ENCODE data around the gene PRAMEF20.
"Not testable (repeated sequence)": the region's sequence is repeated elsewhere in the genome, so short reads cannot be mapped to it uniquely, and the experiment has no call there.

Gene PRAMEF20

DNA sequence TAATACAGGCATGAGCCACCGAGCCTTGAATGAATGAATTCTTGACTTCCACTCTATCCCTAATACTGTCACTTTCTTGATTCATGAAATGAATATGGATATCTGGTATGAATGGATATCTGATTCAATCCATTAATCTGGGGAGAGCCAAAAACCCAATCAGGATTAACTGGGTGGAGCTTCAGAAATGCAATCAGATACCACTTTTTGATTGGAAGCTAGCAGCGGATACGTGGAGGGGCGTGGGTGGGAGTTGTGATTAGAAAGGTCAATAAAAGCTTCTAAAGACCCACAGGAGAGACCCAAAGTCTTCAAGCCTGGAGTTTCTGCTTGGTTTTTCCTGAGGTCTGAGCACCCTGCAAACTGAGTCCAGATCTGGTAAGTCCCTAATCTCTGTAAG, at the start of gene PRAMEF20:
Gene PRAMEF20, plus strand, starts transcription at position 301 of the 400 bp plus-strand sequence. CDS start 5,905 bp downstream, outside the sequence.
- not testable (repeated sequence) for DNase-seq (ENCODE audit: low read depth in 1 of 2, low spot score in 1 of 2)

DNA sequence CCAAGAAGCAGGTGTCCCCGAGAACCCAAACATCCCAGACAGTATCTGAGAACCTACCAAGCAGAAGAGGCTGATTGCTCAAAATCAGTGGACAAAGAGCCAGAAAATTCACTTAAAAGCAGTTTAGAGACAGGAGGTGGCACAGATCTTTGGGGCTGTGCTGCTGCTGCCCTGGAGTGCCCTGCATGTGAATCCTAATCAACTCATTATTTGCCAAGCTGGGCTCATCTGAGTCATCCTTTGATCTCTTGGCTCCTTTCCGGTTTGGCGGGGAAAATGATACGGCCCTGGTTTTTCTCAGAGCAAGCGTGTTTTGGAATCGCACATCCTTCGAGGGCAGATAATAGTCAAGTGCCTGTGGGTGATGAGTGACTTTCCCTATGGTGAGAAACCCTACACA, 47.9 kb upstream of the PRAMEF20 start:
- DNase-seq (ENCODE audit: low read depth in 1 of 2, low spot score in 1 of 2), result not testable (repeated sequence)

DNA sequence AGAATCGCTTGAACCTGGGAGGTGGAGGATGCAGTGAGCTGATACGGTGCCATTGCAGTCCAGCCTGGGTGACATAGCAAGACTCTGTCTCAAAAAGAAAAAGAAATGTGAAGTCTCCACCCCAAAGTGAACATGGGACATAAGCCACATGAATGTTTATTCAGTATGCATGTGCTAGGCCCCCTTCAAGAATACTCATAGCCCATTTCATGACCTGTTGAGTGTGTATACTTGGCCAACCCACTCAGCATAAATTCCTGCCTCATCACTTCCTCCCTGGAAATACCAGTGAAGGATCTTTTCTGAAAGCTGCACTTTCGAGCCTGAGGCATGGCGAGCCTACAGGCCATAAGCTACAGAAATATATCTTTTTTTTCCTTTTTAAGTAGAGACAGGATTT, 45.3 kb upstream of the PRAMEF20 start:
- DNase-seq (ENCODE audit: low read depth in 1 of 2, low spot score in 1 of 2), result not testable (repeated sequence)

DNA sequence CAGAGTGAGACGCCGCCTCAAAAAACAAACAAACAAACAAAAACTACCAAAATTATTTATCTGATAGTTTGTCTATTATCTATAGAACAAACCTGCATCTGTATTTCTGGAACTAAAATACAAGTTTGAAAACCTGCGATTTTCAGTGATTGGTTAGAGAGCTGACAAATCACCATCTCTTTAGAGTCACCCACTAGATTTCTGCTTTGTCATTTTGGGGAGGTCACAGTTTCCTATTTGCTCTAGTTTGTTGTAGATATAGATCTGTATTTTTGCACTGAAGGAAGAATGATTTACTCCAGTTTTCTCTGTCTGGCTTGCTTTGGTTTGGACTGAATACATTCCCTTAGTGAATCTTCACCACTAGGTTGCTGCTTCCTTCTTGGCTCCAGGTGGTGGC, 43.7 kb upstream of the PRAMEF20 start:
- not testable (repeated sequence) for DNase-seq (ENCODE audit: low read depth in 1 of 2, low spot score in 1 of 2)

DNA sequence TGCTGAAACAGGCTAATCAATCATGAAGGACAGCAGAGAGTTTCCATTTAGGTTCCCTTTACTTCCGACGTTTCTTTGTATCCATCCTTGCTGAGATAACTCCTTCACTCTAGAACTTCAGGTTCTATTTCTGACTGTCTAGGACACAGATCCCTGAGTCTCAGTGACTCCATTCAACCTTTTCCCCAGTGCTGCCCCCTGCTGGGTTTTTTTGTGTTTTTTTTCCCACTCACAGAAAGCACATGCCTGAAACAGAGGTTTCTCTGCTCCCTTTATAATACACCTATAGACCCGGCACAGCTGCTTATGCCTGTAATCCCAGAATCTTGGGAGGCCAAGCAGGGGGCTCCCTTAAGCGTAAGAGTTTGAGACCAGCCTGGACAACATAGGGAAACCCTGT, 41.7 kb upstream of the PRAMEF20 start:
- not testable (repeated sequence) for DNase-seq (ENCODE audit: low read depth in 1 of 2, low spot score in 1 of 2)

DNA sequence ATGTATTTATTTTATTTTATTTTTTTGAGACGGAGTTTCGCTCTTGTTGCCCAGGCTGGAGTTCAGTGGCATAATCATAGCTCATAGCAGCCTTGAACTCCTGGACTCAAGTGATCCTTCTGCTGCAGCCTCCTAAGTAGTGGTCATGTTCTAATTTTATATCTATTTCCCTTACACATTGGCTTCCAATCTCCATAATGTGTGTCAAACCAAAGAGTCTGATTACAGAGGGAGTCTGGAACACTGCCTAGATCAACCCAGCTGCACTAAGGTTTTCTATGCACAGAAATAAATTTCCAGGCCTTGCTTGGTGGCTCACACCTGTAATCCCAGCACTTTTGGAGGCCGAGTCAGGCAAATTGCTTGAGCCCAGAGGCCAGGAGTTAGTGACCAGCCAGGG, 31.3 kb upstream of the PRAMEF20 start:
- not testable (repeated sequence) for DNase-seq (ENCODE audit: low read depth in 1 of 2, low spot score in 1 of 2)

DNA sequence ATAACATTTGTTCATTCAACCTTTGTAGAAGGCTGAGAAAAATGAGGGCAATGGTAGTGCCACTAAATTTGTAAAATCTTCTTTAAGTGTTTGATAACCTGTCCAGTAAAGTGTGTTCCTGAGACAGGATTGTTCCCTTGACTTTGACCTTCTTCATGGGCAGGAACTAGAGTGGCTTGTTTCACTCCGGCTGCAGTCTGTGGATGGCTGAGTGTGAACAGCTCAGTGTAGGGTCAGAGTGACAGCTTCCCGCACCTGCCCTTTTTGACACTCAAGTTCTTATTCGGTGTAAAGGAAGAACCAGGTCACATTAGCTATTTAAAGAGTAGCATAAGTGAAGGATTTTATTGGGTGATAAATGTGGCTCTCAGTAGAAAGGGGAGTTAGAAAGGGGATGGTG, 29.9 kb upstream of the PRAMEF20 start:
- DNase-seq (ENCODE audit: low read depth in 1 of 2, low spot score in 1 of 2), result not testable (repeated sequence)

DNA sequence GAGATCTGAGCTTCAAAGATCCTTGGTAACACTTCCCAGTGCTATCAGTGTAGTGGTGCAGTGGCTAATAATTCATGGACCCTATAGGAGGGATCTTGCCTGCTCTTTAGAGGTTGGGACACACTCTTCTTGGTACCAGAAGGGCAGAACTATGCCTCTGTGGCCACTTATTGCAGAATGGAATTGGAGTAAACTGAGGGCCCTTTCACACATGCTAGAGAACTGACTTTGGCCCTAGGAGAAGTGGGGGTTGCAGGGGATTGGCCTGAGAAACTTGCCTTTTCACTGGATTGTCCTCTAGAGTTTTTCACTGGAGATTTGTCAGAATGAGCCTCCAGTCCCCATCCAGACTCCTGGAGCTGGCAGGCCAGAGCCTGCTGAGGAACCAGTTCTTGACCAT, 20.9 kb upstream of the PRAMEF20 start, which contains the start of gene PRAMEF17:
Gene PRAMEF17, plus strand, starts transcription at position 301 of the 400 bp plus-strand sequence. Its CDS starts 26 bp downstream, at position 327.
- not testable (repeated sequence) for DNase-seq (ENCODE audit: low read depth in 1 of 2, low spot score in 1 of 2)

DNA sequence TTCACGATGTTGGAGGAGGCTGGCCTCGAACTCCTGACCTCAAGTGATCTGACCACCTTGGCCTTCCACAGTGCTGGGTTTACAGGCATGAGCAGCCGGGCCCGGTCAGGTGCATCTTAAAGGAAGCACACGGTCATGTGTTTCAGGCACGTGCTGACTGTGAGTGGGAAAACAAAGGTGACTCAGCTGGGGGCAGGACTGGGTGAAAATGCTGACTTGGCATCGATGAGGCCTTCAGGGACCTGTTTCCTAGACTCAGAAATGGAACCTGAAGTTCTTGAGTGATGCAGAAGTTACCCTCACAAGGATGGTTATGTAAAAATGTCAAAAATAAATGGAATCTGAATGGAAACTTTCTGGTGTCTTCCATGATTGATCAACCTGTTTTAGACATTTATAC, 17.2 kb upstream of the PRAMEF20 start:
- DNase-seq (ENCODE audit: low read depth in 1 of 2, low spot score in 1 of 2), result not testable (repeated sequence)

DNA sequence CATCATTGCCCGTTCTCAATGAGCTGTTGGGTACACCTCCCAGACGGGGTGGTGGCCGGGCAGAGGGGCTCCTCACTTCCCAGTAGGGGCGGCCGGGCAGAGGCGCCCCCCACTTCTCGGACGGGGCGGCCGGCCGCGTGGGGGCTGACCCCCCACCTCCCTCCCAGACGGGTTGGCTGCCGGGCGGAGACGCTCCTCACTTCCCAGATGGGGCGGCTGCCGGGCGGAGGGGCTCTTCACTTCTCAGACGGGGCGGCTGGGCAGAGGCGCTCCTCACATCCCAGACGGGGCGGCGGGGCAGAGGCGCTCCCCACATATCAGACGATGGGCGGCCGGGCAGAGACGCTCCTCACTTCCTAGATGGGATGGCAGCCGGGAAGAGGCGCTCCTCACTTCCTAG, 15.5 kb upstream of the PRAMEF20 start:
- not testable (repeated sequence) for DNase-seq (ENCODE audit: low read depth in 1 of 2, low spot score in 1 of 2)

DNA sequence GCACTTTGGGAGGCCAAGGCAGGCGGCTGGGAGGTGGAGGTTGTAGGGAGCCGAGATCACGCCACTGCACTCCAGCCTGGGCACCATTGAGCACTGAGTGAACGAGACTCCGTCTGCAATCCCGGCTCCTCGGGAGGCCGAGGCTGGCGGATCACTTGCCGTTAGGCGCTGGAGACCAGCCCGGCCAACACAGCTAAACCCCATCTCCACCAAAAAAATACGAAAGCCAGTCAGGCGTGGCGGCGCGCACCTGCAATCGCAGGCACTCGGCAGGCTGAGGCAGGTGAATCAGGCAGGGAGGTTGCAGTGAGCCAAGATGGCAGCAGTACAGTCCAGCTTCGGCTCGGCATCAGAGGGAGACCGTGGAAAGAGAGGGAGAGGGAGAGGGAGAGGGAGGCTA, 14.9 kb upstream of the PRAMEF20 start:
- DNase-seq (ENCODE audit: low read depth in 1 of 2, low spot score in 1 of 2), result not testable (repeated sequence)

DNA sequence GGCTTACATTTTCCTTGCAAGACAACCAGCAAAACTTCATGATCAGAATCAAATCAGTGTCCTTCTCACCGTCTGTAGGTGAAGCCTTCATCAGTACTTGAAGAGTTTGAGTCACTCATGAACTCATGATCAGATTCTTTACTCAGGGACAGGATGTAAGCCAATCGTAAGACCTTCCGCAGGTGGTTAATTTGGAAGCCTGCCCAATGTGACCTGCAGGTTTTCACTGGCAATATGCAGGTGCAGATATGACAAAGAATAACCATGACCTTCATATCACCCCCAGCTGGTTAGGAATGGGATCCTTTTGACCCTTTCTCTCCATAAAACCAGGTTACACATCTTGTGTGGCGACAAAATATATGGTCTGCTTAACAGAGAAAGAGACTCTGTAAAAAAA, 2.4 kb upstream of the PRAMEF20 start:
- no peak for DNase-seq (ENCODE audit: low read depth in 1 of 2, low spot score in 1 of 2)

DNA sequence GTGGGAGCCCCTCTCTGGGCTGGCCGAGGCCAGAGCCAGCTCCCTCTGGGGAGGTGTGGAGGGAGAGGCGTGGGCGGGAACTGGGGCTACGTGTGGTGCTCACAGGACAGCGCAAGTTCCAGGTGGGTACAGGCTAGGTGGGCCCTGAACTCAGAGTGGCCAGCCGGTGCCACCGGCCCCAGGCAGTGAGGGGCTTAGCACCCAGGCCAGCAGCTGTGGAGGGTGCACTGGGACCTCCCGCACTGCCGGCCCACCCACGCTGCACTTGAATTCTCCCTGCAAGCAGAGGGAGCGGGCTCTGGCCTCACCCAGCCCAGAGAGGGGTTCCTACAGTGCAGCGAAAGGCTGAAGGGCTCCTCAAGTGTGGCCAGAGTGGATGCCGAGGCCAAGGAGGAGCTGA, 20.2 kb downstream of the PRAMEF20 start:
- DNase-seq (ENCODE audit: low read depth in 1 of 2, low spot score in 1 of 2), result no peak

DNA sequence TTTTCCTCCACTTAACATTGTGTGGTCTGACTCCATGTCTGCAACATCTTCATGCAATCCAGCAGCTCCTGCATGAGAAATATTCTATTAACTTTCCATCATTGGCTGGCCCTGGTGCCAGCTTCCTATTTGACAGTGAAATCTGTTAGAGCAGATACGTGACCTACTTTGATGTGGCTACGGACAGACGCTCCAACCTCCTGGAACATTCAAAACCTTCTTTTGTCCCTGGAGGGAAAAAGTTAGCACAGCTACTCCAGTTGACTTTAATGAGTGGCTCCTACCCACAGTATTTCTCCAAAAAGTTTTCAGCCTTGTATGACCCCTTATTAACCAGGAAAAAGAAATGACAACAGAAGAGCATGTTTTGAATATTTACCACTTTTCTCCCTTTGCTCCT, 22.0 kb downstream of the PRAMEF20 start:
- DNase-seq (ENCODE audit: low read depth in 1 of 2, low spot score in 1 of 2), result no peak

DNA sequence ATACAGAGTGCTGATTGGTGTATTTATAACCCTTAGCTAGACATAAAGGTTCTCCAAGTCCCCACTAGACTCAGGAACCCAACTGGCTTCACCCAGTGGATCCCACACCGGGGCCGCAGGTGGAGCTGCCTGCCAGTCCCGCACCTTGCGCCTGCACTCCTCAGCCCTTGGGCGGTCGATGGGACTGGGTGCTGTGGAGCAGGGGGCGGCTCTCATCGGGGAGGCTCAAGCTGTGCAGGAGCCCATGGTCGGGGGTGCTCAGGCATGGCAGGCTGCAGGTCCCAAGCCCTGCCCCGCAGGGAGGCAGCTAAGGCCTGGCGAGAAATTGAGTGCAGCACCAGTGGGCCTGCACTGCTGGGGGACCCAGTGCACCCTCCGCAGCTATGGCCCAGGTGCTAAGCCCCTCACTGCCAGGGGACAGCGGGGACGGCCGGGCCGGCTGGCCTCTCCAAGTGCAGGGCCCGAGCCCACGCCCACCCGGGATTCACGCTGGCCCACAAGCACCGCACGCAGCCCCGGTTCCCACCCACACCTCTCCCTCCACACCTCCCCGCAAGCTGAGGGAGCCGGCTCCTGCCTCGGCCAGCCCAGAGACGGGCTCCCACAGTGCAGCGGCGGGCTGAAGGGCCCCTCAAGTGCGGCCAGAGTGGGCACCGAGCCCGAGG, 23.6 kb downstream of the PRAMEF20 start:
- not testable (repeated sequence) for DNase-seq (ENCODE audit: low read depth in 1 of 2, low spot score in 1 of 2)

DNA sequence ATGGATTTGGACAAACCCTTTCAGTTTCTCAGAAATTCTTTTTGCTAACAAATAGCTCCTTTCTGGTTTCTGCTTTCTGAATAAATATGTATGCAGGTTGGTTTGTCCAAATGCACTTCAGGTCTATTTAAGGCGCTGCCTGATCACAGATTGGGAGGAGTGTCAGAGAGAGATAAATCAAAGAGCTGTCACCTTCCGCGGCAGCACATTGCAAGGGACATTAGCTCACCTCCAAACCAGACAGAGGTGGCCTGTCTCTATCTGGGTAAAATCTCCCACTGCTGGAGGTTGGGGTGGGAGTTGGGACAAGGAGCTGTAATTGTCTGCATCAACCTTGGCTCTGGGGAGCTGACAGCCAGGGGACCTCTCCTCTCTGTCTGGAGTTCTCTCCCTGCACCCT, 25.2 kb downstream of the PRAMEF20 start:
- no peak for DNase-seq (ENCODE audit: low read depth in 1 of 2, low spot score in 1 of 2)

DNA sequence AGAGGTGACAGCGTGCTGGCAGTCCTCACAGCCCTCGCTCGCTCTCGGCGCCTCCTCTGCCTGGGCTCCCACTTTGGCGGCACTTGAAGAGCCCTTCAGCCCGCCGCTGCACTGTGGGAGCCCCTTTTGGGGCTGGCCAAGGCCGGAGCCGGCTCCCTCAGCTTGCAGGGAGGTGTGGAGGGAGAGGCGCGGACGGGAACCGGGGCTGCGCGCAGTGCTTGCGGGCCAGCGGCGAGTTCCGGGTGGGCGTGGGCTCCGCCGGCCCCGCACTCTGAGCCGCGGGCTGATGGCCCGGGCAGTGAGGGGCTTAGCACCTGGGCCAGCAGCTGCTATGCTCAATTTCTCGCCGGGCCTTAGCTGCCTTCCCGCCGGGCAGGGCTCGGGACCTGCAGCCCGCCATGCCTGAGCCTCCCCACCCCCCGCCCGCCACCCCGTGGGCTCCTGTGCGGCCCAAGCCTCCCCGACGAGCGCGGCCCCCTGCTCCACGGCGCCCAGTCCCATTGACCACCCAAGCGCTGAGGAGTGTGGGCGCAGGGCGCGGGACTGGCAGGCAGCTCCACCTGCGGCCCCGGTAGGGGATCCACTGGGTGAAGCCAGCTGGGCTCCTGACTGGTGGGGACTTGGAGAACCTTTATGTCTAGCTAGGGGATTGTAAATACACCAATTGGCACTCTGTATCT, 29.0 kb downstream of the PRAMEF20 start:
- DNase-seq (ENCODE audit: low read depth in 1 of 2, low spot score in 1 of 2), result not testable (repeated sequence)

DNA sequence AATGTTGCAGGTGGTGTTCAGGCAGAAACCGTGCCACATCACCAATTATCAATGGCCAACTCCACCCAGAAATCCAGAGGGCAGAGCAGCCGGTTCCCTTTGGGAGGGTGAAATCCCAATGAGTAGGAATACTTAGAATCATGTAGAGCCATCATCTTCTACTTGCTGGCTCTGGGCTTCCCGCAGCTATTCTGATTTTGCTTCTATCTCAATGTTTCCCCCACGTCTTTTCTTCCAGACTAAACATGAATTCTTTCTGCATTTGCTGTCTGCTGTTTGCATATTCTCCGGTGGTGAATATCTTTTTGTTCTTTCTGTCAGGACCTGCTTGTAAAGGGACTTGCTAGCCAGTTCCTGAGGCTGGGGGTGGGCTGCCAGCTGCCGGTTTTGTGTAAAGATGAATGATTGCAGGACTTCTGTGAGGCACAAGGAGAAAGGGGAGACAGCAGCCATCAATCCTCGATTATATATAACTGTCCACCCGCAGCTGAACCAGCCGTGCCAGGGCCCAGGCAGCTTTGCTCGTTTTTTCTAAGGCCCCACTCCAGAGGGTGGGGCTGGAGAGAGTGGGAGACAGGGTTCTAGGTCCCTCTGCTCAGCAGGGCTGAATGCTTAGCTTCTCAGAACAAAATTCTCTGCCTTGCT, 33.2 kb downstream of the PRAMEF20 start:
- no peak for DNase-seq (ENCODE audit: low read depth in 1 of 2, low spot score in 1 of 2)

DNA sequence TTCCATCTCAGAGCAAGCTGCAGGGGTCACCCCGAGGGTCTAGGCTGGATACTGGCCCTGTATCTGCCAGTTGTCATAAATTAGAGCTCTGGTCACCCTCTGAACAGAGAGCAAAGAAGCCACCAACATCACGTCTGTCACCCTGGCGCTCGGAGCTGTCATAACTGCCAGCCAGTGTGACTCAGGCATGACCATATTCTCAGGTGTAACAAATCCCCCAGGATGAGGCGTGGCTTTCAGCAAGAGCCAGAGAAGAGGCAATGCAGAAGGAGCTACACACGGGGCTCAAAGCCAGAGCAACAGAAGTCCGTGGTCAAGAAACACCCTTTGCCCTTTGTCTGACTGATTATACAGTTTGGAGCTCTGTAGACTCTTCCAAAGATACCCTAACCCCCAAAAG, 40.0 kb downstream of the PRAMEF20 start:
- no peak for DNase-seq (ENCODE audit: low read depth in 1 of 2, low spot score in 1 of 2)

DNA sequence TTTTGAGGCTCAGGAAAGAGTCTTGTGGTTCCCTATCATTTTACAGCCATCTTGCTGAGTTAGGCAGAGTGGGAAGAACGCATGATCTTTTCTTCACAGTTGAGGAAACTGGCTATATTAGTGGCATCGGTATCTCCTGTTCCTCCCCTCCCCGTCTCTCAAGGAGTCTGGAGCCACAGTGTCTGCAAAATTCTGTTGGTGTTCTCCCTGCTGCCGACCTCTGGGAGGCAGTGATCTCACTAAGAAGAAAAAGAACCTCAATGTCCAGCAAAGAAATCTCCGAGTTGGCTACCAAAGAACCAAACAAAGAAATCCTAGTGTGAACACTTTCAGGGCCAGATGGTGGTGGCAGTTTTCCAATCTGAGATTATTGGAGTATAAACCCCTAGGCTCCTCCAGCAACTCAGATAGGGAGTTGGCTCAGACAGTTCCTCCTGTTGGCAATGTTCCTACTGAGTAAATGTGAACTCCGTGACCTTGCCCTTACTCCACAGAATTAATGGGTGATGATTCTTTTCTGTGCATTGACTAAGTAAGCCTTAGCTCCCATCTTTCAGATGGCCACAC, 41.2 kb downstream of the PRAMEF20 start:
- no peak for DNase-seq (ENCODE audit: low read depth in 1 of 2, low spot score in 1 of 2)

DNA sequence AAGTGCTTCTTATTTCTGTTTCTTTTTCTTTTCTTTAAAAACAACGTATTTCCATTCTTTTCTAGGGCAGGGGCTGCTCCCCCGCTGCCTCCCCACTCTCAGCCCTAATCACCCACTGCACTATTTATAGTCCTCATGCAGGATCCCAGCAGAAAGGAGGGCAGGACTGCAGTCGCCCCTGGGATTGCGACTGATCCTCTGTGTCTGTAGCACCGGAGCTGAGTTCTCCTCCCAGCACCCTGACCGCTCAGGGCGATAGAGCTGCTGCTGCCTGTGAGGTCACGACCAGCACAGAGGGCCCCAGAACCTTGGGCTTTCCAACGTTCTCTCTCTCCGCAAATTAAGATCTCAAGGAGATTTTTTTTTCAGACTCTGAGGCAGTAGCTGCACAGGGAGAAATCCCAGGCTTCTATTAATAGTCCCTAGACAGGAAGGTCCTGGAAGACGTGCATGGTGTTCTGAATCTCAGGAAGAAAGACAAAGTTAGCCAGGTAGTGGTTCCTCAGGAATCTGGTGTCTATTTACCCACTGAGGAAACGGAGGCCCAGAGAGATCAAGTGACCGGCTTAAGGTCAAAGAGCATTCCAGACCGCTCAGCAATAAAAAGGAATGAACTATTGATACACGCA, 46.8 kb downstream of the PRAMEF20 start:
- no peak for DNase-seq (ENCODE audit: low read depth in 1 of 2, low spot score in 1 of 2)

Measured in activated T-helper 1 cell treated with anti-CD3 and anti-CD28 coated beads, Interleukin-2, amount 50 U/mL, for 16 hours (primary cell).